Nucleus accumbens (tissue), 56 donors: ENCODE data around the gene STARD13.
A peak's percentile ranks its signal among the peaks of the same experiment; 100 is the strongest.

Source experiments
- DNase-seq, 56 donors: peaks; one replicate each; lab custom pipeline; 2025; lab: John Stamatoyannopoulos, UW

The STARD13 gene

DNA sequence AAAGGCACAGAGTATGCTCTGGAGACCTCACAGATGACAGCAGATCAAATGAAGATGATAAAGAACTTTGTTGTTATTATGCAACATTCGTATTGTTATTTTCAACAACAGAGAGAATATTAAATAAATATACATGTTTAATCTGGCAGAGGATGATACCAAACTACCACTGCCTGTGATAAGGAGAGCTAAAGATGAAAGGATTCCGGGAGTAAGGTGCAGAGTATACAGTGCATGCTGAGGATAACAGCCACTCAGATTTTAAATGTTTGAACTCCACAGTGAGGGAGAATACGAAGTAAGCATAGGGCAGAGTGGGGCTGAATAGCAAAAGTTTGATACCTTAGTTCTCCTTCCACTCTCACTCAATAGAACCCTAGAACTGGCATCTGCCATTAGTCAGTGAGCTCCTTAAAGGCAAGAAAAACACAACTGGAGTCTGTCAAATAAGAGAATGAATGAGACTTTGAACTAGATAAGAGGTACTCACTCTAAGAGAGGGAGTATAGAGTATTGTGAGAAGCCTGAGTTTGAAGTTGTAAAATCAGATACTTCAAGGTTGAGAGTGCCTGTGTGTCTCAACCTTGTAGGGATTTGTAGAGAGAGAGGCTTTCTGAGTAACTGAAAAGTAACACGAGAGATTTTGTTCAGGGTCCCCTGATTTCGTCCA, 78.5 kb downstream of the STARD13 start:
- no peak for DNase-seq

DNA sequence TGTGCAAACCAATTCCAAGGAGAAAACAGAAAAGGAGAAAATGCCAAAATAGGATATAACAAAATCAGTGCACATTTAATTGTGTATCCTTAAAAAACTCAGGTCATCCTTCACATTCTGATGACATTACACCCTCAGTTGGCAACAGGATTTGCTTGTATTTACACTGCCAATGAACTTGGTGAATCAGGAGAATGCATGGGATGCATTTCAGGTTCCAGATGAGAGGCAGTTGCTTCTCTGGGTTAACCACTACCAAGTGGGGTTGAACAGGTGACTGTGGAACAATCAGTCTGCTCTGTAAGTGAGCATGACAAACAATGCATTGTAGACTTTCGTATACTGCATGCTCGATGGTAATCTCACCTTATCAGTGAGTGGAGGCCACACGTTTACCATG, 79.1 kb downstream of the STARD13 start:
- no peak for DNase-seq

DNA sequence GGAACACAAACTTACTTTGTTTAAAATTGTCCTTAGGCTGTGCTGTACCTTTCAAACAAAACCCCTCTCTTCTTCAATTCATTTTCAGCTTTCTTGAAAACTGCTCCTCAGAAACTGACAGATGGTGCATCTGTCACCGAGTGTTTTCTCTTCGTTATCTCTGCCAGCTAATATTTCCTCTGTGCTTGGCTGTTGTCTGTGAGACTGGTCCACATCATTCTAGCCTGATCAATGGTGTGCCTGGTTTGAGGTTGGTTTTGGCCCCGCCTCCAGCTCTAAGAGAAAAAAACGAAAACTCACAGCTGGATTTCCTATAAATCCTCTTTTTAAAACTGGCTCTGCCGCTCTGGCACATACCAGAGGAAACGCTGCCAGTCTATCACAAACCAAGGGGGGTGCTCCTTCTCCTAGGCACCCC, 79.7 kb downstream of the STARD13 start:
- peak in 10 of 56 donors; percentile 13 to 54 (median 28) for DNase-seq

DNA sequence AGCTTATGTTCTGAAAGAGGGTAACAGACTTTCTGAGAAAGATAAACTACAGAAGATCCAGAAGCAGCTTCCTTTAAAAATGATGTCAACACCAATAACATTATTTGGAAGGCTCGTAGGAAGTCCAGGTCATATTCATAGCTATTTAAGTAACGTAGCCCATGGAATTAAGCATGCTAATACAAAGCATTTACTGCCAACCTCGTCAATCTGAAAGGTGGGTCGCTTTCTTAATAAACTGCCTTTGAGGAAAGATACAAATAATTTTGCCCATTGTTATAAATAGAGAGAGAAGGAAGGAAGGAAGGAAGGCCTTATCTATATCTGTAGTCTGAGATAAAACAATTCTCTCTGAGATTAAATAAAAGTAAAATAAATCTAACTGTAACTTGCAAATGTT, 80.3 kb downstream of the STARD13 start:
- no peak for DNase-seq

DNA sequence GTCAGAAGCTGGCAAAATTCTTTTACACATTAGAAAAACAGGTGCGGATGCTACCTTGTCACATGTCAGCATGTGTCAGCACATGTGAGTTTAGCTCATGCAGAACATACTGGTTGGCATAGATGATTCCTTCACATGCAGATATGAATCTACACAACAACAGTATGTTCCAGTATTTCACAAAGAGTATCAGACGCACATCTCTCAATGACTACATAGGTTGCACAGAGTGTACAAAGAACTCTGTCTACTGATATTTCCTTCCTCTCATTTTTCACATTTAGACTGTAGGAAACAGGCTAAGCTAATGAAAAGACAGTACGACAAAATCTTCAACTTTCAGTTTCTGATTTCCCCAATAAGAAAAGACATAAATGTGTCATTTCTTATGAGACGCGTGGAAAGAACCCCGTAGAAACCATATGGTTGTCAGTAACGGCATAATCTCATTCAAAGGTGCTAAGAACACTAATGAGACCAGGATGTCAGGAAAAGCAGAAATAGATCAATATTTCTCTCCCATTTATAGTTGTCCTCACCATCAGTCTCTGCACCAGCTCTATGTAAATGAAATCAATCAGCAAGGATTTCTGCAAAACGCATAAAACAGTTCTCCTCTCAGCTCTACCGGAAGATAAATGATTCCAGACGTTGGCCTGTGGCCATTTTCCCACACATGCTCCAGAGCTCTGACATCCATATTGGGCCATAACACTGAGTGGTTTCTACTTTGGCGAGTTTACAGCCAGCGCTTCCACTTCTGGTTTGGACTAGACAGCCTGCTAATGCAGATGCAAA, 81.2 kb downstream of the STARD13 start:
- DNase-seq, result peak in 3 of 56 donors; percentile 10 to 32 (median 29)

DNA sequence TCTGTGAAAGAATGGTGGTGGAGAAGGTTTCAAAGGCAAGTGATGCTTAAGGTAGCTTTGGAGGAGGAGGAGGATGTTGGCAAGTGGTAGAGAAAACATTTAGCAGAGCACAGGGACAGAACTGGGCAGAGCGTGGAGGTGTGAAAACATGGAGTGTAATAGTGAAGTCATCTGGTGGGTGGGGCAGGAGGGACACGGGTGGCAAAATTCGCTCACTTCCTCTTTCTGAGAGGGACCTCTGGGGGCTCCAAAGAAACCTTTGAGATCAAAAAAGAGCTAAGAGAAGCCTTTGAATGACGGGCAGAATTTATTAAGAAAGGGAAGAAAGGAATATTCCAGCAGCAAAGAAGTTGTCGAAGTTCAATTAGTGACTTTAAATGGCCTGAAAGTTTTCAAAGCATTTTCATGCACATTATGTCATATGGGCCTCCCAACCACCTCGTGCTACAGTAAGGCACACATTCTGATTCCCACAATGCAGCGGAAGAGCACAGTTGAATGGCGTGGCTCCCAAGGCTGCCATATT, 82.8 kb downstream of the STARD13 start:
- no peak for DNase-seq

DNA sequence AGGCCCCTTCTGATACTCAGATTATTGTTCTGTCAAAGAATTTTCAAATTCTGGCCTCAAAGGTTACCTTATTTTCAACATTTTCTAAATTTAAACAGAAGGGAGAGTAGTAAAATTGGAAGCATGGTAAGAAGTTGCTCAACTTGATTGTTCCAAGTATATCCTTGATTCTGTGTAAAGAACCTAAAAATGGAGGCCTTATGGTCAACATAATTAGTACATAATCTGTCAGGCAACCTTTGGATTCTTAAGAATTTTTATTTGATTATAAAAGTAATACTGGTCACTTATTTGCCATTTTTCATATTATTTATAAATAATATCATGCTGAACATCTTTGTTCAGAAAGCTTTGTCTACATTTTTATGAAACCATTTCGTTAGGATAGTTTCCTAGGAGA, 83.9 kb downstream of the STARD13 start:
- DNase-seq, result no peak

DNA sequence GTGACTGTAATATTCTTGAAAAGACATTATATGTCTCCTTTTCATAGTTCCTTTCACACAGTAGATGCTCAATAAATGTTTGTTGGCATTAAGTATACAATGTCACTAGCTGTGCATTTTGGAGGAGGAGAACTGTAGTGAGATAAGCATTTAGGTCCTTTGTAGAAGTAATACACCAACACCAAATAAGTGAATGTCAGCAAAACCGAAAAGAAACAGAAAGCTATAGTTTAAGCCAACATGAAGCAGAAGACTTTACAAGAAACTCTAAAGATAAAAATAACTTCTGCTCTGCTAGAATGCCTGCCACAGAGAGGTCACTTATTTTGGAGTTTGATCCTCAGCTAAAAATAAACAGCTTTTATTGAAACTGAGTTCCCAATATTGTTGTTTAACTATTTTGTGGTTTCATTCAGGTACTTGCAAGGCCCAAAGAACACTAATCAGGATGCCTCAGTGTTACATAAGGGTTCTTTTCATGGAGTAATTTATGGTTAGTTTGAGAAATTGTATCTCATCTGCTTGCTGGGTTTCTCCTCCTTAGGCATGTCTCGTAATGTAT, 86.2 kb downstream of the STARD13 start:
- no peak for DNase-seq

DNA sequence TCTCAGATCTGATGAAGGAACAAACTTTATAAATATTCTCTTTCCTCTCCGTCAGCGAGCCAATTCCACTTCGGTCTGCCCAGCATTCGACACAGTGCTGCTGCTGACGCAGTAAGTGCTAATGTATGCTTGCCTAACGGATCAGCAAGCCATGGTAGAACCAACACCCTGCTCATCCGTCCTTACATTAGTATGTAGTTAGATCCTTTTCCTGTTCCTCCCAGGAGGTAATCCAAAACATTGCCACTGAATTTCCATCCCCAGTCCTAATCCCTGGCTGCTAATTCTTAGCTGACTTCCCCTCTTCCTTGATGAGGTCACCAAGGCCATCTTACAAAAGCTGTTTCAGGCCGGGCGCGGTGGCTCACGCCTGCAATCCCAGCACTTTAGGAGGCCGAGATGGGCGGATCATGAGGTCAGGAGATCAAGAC, 88.0 kb downstream of the STARD13 start:
- no peak for DNase-seq

DNA sequence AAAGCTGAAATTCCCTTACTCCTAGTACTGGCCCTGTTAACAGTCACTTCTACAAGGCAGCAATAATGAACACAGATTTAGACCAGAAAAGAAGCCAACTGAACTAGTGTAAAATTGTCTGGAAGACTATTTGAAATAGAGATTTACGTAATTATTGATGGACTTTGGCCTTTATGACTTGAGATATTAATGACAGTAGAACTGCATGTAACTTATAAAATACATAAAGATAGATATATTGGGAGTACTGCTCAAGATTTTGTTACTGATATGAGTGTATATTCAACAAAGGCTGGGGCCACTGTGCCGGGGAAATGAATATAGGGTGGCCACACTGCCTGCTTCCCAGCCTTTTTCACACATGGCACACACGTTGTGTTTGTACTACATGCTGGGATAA, 88.8 kb downstream of the STARD13 start:
- DNase-seq, result no peak

DNA sequence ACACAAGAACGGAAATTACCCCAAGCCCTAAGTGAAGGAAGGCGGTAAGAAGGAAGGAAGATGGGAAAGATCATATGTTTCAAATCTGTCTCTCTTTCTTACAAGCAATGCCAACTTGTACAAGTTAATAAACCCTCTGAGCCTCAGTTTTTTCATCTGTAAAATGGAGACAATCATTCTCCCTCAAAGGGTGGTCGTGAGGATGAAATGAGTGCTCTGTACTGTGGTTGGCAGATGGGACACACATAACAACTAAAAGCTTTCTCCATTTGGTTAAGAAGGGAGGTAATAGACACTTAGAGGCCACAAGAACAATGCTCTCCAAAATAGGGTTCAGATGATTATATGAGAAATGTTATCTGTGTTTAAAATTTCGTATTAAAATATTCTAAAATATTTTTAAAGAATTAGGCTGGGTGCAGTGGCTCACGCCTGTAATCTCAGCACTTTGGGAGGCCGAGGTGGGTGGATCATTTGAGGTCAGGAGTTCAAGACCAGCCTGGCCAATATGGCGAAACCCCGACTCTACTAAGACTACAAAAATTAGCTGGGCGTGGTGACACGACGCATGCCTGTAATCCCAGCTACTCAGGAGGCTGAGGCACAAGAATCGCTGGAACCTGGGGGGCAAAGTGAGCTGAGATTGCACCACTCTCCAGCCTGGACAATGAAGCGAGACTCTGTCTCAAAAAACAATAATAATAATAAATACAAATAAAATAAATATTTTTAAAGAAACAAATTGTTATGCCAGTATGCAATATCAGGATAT, 89.7 kb downstream of the STARD13 start:
- DNase-seq, result no peak

DNA sequence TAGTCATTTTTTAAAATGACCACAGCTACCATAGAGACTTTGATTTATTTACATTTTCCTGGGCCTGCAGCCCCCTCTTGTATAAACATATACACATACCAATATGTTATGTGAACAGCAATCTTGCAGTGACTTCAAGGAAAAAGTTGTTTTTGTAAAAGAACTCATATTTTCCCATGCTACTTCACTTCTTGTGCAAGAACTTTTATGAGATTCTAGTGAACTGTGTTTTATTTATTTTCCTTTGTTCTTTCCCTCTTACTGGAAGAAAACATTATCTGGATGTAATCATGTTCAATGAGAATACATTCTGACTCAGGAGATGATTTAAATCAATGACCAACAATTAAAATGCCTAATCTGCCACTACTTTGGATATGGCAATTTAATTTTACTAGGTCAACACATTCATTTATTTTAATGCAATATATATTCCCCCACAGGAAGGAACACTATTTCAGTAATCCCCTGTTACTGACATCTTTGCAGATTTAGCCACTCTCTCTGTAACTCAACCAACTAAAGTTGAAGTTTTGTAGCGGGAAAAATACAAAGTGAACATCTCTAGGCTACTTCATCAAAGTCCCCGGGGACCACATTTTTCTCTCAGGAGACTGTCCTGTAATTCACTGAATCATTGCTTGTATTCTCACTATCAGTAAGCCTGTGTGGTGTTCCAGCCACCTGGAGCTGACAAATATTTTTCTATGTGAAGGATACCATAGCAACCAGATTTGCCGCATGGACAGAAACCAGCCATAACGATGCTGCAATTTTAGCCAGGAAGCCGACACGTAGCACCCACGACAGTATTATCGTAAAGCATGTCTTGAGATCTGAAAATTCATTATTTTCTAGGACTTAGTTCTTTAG, 90.5 kb downstream of the STARD13 start:
- no peak for DNase-seq

DNA sequence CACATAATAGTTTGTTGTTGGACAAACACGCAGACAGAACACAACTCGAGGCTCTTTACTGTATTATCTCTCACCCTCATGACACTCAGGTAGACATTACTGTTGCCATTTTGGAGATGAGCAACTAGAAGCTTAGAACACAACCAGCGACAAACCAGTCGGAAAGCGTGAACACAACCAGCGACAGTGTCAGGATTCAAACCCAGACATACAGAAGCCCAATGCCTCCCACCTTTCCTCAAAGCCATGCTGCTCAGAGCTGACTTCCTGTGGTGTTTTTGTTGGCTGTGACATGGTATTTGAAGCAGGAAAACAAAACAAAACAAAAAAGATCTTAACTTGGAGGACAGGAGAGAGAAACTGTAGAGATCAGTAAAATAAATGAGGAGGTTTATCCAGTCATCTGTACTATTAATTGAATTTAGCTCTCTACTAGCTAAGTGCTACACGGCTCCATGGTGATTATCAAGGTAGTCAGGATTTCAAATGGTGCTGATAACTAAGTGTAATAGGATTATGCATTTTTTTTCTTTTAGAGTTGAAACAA, 92.1 kb downstream of the STARD13 start:
- DNase-seq, result no peak

DNA sequence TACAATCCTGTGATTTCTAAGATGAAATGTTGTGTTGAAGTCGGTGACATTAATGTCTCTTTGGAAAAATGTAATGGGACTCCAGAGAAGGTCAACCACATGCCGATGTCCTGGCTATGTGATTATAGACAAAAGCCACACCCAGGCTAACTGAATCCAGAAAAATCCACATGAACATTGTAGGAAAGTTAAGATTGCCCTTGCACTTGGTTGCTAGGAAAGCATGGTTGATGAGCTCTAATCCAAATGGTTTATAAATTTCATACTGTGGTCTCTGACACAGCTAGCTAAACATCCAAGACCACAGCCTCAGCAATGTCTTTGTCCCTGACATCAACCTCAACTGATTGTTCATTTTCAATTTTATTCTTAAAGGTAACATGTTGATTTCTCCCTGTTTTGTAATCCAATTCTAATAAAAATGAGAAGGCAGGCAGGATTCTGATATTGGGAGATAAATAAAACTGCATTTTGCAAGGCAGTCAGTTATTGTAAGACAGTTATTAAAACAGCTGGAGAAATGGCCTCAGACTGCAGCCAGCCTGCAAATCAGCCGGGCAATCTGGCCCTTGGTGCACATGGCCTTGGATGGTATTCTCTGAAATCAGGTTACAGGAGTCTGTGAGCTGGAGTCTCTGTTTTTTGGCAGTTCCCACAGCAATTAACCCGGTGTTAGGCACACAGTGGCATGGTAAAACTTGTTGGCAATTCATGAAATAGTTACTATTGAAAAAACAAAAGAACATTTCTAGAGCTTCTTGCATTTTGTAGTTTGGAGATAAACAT, 93.9 kb downstream of the STARD13 start:
- DNase-seq, result no peak

DNA sequence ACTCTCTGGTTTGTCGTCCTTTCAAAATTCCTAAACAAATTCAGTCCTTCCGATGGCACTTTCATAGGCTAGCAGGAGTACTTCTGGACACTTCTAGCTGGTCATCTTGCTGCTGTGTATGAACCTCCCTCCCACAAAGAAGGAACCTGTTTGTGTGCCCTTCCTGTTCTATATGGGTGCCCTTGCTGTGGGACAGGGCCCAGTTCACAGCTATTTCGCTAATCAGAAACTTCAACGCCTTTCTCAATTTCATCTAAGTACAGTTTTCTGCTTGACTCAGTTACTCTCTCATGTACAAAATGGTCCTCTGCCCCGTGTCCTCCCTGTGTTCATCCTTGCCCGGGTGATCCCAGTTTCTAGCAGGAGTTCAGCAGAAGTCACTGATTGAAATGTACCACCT, 96.1 kb downstream of the STARD13 start:
- no peak for DNase-seq

DNA sequence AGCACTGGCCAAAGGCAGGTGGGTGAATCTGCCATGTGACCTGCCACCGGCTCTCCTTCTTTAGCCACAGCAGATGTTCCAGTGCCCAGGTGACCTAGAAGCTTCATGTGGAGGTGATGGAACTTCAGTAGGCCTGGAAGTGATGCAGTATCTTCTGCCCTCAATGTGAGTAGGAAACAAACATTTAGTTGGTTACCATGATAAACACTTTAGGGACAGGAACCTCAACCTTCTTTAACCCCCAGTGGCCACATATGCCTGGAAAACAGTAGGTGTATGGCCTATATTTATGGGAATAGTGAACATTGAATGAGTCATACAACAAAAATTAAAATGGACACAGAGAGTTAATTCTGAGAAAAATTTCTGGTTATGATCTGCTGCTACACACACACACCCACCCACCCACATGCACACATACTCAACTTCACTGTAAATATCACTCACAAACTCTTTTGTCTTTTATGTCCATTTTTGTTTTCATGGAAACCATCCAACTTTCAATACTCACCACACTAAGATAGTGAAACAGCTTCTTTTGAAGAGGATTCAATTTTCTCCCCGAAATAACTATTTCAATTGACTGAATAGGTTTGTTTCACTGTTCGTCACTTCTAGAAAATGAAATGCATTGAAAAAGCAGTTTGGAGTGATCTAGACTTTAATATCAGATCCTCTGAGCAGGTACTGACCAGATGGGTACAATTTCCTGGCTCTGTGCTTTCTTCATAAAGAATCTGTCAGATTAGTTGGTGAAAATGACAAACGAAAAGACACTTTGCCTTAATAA, 97.3 kb downstream of the STARD13 start:
- no peak for DNase-seq

DNA sequence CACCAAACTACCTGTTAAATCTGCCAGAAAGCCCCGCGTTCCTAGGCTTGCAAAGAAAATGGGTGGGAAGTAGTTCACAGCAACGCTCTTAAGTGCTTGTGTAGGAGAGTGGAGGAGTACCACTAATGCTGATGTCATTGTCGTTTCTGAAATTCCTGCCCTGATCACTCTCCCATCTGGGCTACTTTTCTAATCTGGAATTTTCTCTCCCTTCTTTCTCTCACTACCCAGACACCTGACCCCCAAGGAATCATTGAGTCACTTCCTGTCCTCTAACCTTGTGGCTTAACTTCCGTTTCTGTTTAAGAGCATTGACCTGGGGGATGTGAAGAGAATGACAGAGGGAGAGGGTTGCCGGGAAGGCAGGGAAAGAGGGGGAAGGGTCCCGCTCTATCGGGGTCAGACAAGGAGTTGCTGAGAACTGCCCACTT, 98.7 kb downstream of the STARD13 start:
- DNase-seq, result peak in 6 of 56 donors; percentile 18 to 63 (median 32)

DNA sequence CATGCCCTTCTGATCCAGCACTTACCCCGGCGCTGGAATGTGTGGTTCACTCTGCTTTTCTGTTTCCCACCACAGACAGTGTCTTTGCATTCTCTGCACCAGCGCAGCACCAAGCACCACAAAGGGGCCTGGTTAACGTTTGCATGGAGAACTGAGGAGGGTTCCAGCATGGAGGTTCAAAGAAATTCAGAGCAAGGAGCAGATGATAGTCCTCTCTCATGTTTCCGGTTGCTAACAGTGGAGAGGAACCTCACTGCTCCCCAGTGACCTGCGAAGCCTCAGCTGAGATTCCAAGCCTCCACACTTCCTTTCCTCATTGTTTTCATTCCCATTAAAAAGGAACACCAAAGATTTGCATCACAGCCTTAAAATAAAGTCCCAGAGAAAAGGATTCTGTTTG, 99.7 kb downstream of the STARD13 start:
- no peak for DNase-seq
